B cell (primary cell): ENCODE data around the gene NXPH2.

Experiments
- EZH2 ChIP-seq: IDR thresholded peaks from 2 replicates; pipeline ENCODE4 v1.6.1; 2012; ENCODE audit warnings: borderline replicate concordance, low read depth, mild to moderate bottlenecking, moderate library complexity, low read length; ENCODE audit not compliant: insufficient read depth, poor library complexity, severe bottlenecking
- TF ChIP-seq, protein P1 (sequence below): fragments of 200-600 bp; IDR thresholded peaks from one replicate; pipeline ENCODE4 v1.8.0; 2022; ENCODE audit warnings: antibody characterized with exemption, mild to moderate bottlenecking

DNA sequence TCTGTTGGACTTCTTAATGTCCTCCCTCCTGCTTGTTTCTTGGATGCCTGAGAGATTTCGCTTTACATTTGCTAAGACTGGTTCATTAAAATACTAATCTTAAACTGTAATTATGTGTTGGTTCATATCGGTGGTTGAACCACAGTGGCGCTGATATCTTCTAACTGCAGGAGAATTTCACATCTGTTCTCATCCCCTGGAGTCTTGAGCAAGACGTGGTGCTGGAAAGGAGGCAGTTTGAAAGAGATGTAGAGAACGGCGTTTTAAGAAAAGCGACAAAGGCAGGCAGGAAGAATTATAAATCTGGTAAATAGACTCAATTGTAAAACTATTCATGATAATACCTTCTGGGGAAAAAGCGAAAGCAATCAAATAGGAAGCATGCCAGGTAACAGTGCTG, 79.5 kb downstream of the NXPH2 start:
- TF ChIP-seq, protein P1, sequence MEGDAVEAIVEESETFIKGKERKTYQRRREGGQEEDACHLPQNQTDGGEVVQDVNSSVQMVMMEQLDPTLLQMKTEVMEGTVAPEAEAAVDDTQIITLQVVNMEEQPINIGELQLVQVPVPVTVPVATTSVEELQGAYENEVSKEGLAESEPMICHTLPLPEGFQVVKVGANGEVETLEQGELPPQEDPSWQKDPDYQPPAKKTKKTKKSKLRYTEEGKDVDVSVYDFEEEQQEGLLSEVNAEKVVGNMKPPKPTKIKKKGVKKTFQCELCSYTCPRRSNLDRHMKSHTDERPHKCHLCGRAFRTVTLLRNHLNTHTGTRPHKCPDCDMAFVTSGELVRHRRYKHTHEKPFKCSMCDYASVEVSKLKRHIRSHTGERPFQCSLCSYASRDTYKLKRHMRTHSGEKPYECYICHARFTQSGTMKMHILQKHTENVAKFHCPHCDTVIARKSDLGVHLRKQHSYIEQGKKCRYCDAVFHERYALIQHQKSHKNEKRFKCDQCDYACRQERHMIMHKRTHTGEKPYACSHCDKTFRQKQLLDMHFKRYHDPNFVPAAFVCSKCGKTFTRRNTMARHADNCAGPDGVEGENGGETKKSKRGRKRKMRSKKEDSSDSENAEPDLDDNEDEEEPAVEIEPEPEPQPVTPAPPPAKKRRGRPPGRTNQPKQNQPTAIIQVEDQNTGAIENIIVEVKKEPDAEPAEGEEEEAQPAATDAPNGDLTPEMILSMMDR = no peak
- no peak for TF ChIP-seq EZH2
